ENCODE data around the gene CNTNAP5. TPM values are rescaled to one million over a fixed set of nuclear protein-coding genes. Genes with fewer than 3 reads are reported as not detected.

Gene CNTNAP5
- total RNA-seq, 1 donor from 2014 or later: not detected

DNA sequence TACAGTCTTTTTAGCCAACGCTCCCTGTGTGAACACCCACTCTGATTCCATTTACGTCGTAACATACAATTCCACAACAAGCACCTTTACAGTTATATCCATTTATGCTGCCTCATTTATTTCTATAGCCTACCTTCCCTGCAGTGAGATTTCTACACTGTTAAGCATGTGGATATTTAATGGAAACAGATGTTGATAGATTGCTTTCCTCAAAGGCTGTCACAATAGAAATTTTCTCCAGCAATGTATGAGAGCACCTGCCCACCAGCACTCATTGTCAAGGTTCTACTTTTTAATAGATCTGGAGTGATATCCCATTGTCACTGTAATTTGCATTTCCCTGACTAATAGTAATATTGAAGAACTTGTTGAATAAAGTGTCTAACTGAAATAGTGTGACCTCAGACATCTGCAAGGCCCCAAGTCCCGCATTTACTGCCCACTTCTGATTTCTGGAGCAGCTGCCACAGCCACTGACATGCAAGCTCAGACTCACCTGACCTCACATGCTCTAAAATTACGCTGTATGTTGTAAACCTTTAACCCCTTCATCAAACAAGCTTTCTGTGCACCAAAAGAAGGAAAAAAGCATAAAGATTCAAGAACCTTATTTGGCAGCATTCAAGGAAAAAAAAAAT is 295.1 kb downstream of the CNTNAP5 start:
- Histone ChIP-seq H3K27me3 (ENCODE audit: control insufficient read depth, insufficient read depth, low read length) (no peaks in the 10 kb centered on the region), H3K36me3 (ENCODE audit: control insufficient read depth, insufficient read depth, low read length) (no peaks in the 10 kb centered on the region), H3K4me3 (ENCODE audit: low read depth, low read length) (no peak overlapping the region)
- no peak for DNase-seq (ENCODE audit: low read depth)
- TF ChIP-seq, protein P1, sequence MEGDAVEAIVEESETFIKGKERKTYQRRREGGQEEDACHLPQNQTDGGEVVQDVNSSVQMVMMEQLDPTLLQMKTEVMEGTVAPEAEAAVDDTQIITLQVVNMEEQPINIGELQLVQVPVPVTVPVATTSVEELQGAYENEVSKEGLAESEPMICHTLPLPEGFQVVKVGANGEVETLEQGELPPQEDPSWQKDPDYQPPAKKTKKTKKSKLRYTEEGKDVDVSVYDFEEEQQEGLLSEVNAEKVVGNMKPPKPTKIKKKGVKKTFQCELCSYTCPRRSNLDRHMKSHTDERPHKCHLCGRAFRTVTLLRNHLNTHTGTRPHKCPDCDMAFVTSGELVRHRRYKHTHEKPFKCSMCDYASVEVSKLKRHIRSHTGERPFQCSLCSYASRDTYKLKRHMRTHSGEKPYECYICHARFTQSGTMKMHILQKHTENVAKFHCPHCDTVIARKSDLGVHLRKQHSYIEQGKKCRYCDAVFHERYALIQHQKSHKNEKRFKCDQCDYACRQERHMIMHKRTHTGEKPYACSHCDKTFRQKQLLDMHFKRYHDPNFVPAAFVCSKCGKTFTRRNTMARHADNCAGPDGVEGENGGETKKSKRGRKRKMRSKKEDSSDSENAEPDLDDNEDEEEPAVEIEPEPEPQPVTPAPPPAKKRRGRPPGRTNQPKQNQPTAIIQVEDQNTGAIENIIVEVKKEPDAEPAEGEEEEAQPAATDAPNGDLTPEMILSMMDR (IDR thresholded peaks at IDR 0.05; ENCODE audit: insufficient read depth, low read length, poor library complexity, severe bottlenecking): no peak

DNA sequence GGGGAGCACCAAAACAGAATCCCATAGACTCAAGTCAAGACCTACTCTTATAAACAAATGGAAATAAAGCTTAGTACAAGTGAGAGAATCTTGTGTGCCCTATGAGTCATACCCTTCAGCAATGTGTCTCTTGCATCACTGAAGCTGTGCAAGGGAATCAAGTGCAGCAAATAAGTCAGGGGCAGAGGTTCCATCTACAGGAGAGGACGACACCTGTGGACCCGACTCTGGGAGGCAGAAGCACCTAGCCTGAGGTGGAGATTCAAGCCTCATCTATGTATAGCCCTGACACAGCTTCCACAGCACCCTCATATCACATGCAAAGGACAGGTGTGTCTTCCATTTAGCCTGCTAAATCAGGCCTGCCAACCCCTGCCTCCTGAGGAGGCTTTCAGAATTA is 298.2 kb downstream of the CNTNAP5 start:
- no peaks in the 10 kb centered on the region for H3K36me3 ChIP-seq (ENCODE audit: control insufficient read depth, insufficient read depth, low read length)
- no peak overlapping the region for H3K4me3 ChIP-seq (ENCODE audit: low read depth, low read length)
- TF ChIP-seq, protein P1 (IDR thresholded peaks at IDR 0.05; ENCODE audit: insufficient read depth, low read length, poor library complexity, severe bottlenecking): no peak
- no peaks in the 10 kb centered on the region for H3K27me3 ChIP-seq (ENCODE audit: control insufficient read depth, insufficient read depth, low read length)
- DNase-seq (ENCODE audit: low read depth): no peak

DNA sequence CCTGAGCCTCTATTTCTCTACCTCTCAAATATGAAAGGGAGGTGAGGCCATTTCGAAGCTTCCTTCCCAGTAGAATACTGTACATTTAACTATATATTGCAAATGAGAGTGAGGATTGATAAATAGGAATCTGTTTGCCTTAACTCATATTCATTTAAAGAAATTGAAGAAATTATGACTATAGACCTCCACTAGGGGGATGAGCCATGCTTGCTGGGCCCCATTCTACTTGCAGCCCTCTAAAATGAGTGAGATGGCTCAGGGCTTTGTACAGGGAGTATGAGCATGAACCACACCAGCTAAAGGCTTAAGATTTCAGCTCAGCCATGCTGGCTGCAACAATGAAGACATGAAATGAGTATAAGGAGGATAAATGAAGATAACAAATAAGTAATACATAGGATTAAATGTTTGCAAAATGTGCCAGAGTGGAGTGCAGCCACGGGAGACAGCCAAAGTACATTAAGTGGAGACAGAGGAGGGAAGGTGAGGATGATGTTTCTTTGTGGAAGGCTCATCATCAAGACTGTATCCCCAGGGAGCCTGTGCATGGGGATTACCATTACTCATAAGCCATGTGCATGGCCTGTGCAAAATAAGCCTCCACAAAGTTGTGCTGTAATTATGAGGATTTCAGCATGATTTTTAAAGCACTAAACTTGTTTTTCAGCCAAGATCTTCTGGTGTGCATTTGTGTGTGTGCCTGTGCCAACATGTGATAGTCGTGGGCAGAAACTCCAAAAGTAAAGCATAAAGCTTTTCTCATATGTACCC is 300.8 kb downstream of the CNTNAP5 start:
- no peak overlapping the region for H3K4me3 ChIP-seq (ENCODE audit: low read depth, low read length)
- no peaks in the 10 kb centered on the region for H3K36me3 ChIP-seq (ENCODE audit: control insufficient read depth, insufficient read depth, low read length)
- DNase-seq (ENCODE audit: low read depth): no peak
- TF ChIP-seq, protein P1 (IDR thresholded peaks at IDR 0.05; ENCODE audit: insufficient read depth, low read length, poor library complexity, severe bottlenecking): peak; percentile 23
- no peaks in the 10 kb centered on the region for H3K27me3 ChIP-seq (ENCODE audit: control insufficient read depth, insufficient read depth, low read length)

DNA sequence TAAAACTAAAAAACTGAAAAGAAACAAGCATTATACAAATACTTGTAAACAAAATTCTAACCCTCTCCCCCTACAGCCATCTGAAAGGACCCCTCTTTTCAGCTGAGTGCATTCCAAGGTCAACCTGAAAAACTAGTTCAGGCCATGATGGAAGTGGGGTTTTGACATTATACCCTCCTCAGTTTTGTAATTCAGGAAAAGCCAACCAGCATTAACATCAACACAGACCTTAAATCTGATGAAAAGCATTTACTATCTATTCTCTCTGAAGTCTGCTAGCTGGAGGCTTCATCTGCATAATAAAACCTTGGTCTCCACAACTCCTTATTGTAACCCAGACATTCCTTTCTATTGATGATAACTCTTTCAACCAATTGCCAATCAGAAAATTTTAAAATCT is 302.2 kb downstream of the CNTNAP5 start:
- Histone ChIP-seq H3K36me3 (ENCODE audit: control insufficient read depth, insufficient read depth, low read length) (no peaks in the 10 kb centered on the region), H3K27me3 (ENCODE audit: control insufficient read depth, insufficient read depth, low read length) (no peaks in the 10 kb centered on the region), H3K4me3 (ENCODE audit: low read depth, low read length) (no peak overlapping the region)
- no peak for DNase-seq (ENCODE audit: low read depth)
- TF ChIP-seq, protein P1 (IDR thresholded peaks at IDR 0.05; ENCODE audit: insufficient read depth, low read length, poor library complexity, severe bottlenecking): no peak

DNA sequence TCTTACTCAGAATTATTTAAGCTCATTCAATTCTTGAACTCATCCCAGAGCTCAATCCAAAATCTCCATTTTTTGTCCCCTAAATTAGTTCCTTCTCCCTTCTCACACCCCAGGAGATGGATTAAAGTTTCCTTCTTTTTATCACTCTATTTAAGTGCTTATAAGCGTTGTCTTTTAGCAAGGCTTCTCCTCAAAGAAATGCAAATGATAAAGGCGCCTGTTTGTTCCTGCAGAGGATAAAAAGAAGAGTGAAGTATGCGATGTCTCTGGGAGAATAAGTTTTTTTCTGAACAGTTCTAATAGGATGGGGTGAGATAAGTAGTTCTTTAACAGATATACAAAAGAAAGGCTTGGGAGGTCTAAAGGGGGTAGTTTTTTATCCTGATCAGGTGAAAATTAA is 303.3 kb downstream of the CNTNAP5 start:
- no peaks in the 10 kb centered on the region for H3K36me3 ChIP-seq (ENCODE audit: control insufficient read depth, insufficient read depth, low read length)
- no peaks in the 10 kb centered on the region for H3K27me3 ChIP-seq (ENCODE audit: control insufficient read depth, insufficient read depth, low read length)
- DNase-seq (ENCODE audit: low read depth): no peak
- TF ChIP-seq, protein P1 (IDR thresholded peaks at IDR 0.05; ENCODE audit: insufficient read depth, low read length, poor library complexity, severe bottlenecking): no peak
- no peak overlapping the region for H3K4me3 ChIP-seq (ENCODE audit: low read depth, low read length)

Data from kidney epithelial cell (primary cell).